ENCODE data around the gene ZHX3.

The ZHX3 gene

DNA sequence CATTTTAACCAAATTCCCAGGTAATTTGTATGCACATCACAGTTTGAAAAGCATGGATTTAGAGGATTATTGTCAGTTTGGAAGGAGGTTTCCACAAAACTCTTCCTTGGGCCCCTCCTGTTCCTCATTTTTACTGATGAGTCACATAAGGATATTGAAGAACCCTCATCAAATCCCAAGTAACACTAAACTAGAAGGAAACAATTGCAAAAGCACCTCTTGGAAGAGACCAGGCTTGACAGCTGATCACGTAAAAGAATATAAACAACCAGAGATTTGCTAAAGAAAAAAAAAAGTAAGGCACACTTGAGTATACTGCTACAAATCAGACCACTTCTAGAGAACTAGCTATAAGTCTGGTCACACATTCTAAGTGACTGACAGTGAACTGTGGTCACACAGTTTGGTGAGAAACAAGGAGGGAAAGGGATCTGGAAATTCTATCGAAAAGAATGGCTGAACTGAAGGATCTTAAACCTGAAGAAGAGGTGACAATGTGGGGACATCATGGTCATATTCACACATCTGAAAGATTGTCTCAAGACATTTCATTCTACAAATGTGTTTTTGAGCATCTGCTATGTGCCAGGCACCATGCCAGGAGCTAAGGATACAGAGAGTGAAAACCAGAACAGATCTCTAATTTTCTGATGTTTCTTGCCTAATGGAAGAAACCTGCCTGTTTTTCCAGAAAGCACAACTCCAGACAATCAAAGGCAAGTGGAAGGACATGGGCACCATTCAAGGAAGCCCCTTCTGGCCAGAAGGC is 24.1 kb downstream of the ZHX3 start:
- DNase-seq (ENCODE audit: low spot score) = no peak

GRCh38 chr20:41290804-41291389 is 26.6 kb downstream of the ZHX3 start:
- no peak for DNase-seq (ENCODE audit: low spot score)

GRCh38 chr20:41287327-41287726 is 30.2 kb downstream of the ZHX3 start:
- no peak for DNase-seq (ENCODE audit: low spot score)

- no peak for DNase-seq (ENCODE audit: low spot score)
Observed at GRCh38 chr20:41286240-41286851, 31.2 kb downstream of the ZHX3 start.

GRCh38 chr20:41279546-41280225 is 37.8 kb downstream of the ZHX3 start:
- no peak for DNase-seq (ENCODE audit: low spot score)

- no peak for DNase-seq (ENCODE audit: low spot score)
Observed at GRCh38 chr20:41278936-41279335, 38.6 kb downstream of the ZHX3 start.

DNA sequence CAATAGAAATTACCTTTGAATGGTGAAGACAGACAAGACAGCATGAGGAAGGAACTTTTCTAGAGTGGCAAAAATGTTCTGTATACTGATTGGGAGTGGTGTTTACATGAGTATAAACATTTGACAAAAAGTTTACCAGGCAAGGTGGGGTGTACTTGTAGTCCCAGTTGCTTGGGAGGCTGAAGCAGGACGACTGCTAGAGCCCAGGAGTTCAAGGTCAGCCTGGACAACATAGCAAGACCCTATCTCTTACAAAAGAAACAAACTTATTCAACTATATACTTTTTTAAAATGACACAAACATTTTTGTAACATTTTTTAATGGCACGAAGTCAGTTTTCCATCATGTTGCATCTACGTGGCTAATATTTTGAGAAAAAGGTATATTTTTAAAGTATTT is 40.5 kb downstream of the ZHX3 start:
- DNase-seq (ENCODE audit: low spot score) = no peak

GRCh38 chr20:41276317-41276751 is 41.2 kb downstream of the ZHX3 start:
- no peak for DNase-seq (ENCODE audit: low spot score)

GRCh38 chr20:41275301-41275731 is 42.2 kb downstream of the ZHX3 start:
- DNase-seq (ENCODE audit: low spot score) = no peak

DNA sequence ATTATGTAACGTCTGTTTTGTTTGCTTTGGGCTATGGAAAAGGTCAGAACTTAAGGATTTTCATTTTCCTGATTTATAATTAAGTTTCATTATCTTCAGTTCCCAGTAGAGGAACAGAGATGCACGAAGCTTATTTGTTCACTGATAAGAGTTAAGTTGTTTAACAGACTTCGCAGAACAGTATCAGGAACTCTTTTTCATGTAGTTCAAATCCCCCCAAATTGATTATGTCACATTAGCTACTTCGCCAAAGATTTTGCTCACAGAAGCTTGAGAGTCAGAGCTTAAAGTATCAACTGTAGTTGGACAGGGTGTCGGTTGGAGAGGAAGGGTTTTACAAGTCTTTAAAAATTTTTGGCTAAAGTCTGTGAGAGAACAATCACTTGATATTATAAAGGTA is 43.4 kb downstream of the ZHX3 start:
- DNase-seq (ENCODE audit: low spot score) = no peak

DNA sequence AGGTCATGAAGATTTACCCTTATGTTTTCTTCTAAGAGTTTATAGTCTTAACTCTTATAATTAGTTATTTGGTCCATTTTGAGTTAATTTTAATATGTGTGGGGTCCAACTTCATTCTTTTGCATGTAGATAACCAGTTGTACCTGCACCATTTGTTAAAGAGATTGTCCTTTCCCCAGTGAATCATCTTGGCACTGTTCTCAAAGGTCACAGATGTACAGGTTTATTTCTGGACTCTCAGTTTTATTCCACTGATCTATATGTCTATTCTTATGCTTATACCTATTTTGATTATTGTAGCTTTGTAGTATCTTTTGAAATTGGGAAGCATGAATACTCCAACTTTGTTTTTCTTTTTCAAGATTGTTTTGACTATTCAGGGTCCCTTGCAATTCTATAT is 44.1 kb downstream of the ZHX3 start:
- no peak for DNase-seq (ENCODE audit: low spot score)

GRCh38 chr20:41272339-41272738 is 45.2 kb downstream of the ZHX3 start:
- DNase-seq (ENCODE audit: low spot score) = no peak

GRCh38 chr20:41268917-41269652 is 48.4 kb downstream of the ZHX3 start:
- no peak for DNase-seq (ENCODE audit: low spot score)

GRCh38 chr20:41268402-41268801 is 49.1 kb downstream of the ZHX3 start:
- DNase-seq (ENCODE audit: low spot score) = no peak

- DNase-seq (ENCODE audit: low spot score) = no peak
Observed at GRCh38 chr20:41265938-41266337, 51.6 kb downstream of the ZHX3 start.

- DNase-seq (ENCODE audit: low spot score) = no peak
Observed at GRCh38 chr20:41264819-41265218, 52.7 kb downstream of the ZHX3 start.

- DNase-seq (ENCODE audit: low spot score) = no peak
Observed at GRCh38 chr20:41261790-41262717, 55.5 kb downstream of the ZHX3 start.

GRCh38 chr20:41261260-41261659 is 56.3 kb downstream of the ZHX3 start:
- no peak for DNase-seq (ENCODE audit: low spot score)

GRCh38 chr20:41260734-41261220 is 56.8 kb downstream of the ZHX3 start:
- no peak for DNase-seq (ENCODE audit: low spot score)

DNA sequence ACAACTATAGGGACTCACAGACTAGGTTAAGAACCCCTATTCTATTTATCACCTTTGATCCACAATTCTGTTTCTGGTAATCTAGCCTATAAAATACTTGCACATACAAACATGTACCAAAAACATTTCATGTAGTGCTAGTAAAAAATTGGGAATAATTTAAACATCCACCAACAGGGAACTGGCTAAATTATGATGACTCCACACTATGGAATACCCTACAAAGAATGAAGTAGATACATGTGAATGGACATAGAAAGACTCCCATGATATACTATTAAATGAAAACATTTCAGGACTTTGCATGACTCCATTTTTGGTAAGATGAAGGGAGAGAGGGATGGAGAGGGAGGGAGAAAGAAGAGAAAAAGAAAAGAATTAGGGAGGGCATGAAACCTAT is 58.2 kb downstream of the ZHX3 start:
- no peak for DNase-seq (ENCODE audit: low spot score)

DNA sequence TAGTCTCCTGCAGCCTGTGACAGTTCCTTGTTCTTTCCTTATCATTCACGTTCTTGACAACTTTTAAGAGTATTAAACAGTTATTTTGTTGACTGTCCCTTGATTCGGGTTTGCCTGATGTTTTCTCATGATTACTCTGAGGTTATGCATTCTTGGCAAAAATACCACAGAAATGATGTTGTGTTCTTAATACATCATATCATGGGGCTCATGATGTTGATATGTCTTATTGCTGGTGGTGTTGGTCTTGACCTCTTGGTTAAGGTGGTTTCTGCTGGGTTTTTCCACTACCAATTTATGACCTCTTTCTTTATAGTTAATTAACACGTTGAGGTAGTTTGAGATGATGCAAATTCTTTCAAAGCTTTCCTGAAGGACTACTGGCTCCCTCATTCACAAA is 59.1 kb downstream of the ZHX3 start:
- DNase-seq (ENCODE audit: low spot score) = no peak
